HepG2 (cell line): ENCODE results near the gene ACAP2. TPM values are rescaled to one million over a fixed set of nuclear protein-coding genes. Genes with fewer than 3 reads are reported as not detected.

Source experiments
- ATF7 ChIP-seq, 2 experiments: fragments of 450-650 bp in 1 of 2; sonication (generic) in 1 of 2; formaldehyde crosslinking in 1 of 2; IDR thresholded peaks; 2 replicates each; pipeline versions ENCODE4 v1.4.0 to v1.6.1; 2016 to 2020; ENCODE audit warnings: antibody characterized with exemption in 1 of 2, mild to moderate bottlenecking in 1 of 2, missing genetic modification reagents in 1 of 2
- CENPT ChIP-seq: sonication (generic); formaldehyde crosslinking; IDR thresholded peaks from 2 replicates; pipeline ENCODE4 v1.8.0; 2022; ENCODE audit warnings: low read depth, mild to moderate bottlenecking, moderate library complexity, missing genetic modification reagents
- CHD4 ChIP-seq: fragments of 200-600 bp; sonication (generic); IDR thresholded peaks from 2 replicates; pipeline ENCODE4 v1.7.0; 2017; ENCODE audit warnings: mild to moderate bottlenecking, low read length, borderline replicate concordance
- CSRNP1 ChIP-seq: sonication (generic); formaldehyde crosslinking; IDR thresholded peaks from 2 replicates; pipeline ENCODE4 v1.8.1; 2023; ENCODE audit warnings: mild to moderate bottlenecking, missing genetic modification reagents
- FOXC1 ChIP-seq: sonication (generic); formaldehyde crosslinking; IDR thresholded peaks from 2 replicates; pipeline ENCODE4 v1.8.0; 2022; ENCODE audit warnings: mild to moderate bottlenecking, missing genetic modification reagents, borderline replicate concordance
- PBX2 ChIP-seq: IDR thresholded peaks from 2 replicates; pipeline ENCODE4 v1.6.1; 2016; ENCODE audit warnings: control low read depth
- TAF15 ChIP-seq: fragments of 200-400 bp; formaldehyde crosslinking; IDR thresholded peaks from one replicate; pipeline ENCODE4 v1.6.1; 2018; ENCODE audit warnings: mild to moderate bottlenecking, low read depth, low read length; ENCODE audit not compliant: poor library complexity, severe bottlenecking
- ZGPAT ChIP-seq: IDR thresholded peaks from 2 replicates; pipeline ENCODE4 v1.6.1; 2016; ENCODE audit warnings: mild to moderate bottlenecking
- ZNF101 ChIP-seq: sonication (generic); formaldehyde crosslinking; IDR thresholded peaks from 2 replicates; pipeline ENCODE4 v1.4.0; 2020; ENCODE audit warnings: mild to moderate bottlenecking, low read depth, missing genetic modification reagents, borderline replicate concordance
- ZNF263 ChIP-seq: sonication (generic); formaldehyde crosslinking; IDR thresholded peaks from 2 replicates; pipeline ENCODE4 v1.4.0; 2020; ENCODE audit warnings: missing genetic modification reagents
- ZNF3 ChIP-seq: IDR thresholded peaks from 2 replicates; pipeline ENCODE4 v1.7.0; 2017; ENCODE audit warnings: inconsistent platforms
- ZNF317 ChIP-seq: sonication (generic); formaldehyde crosslinking; IDR thresholded peaks from 2 replicates; pipeline ENCODE4 v1.5.0; 2020; ENCODE audit warnings: mild to moderate bottlenecking, missing genetic modification reagents
- ZNF441 ChIP-seq: sonication (generic); formaldehyde crosslinking; IDR thresholded peaks from 2 replicates; pipeline ENCODE4 v1.7.0; 2021; ENCODE audit warnings: missing genetic modification reagents, borderline replicate concordance
- ZNF550 ChIP-seq: sonication (generic); formaldehyde crosslinking; IDR thresholded peaks from 2 replicates; pipeline ENCODE4 v1.4.0; 2020; ENCODE audit warnings: mild to moderate bottlenecking, missing genetic modification reagents, borderline replicate concordance
- ZNF646 ChIP-seq: sonication (generic); formaldehyde crosslinking; IDR thresholded peaks from 2 replicates; pipeline ENCODE4 v1.9.0; 2021; ENCODE audit warnings: mild to moderate bottlenecking, missing genetic modification reagents
- ZNF792 ChIP-seq: IDR thresholded peaks from 2 replicates; pipeline ENCODE4 v1.6.1; 2016
- polyA plus RNA-seq, 8 experiments: library from polyadenylated mRNA; depleted of rRNA in 3 of 8; stranded (reverse) in 7 of 8; unstranded in 1 of 8; fragments of >200 nt; fragmentation: Illumina TruSeq in 4 of 8; extraction: Trizol in 4 of 8; gene quantifications; 2 replicates each; pipeline versions ENCODE4 v1.2.1 to v1.2.3, GENCODE V29; 2011 to 2016; ENCODE audit warnings: low read depth in 4 of 8, missing spikeins in 1 of 8, mixed read lengths in 1 of 8; ENCODE audit not compliant: insufficient read depth in 1 of 8
- total RNA-seq, 5 experiments: library from RNA; depleted of rRNA; stranded (reverse); fragments of >200 nt; fragmentation: Illumina TruSeq; extraction: Trizol; gene quantifications; 2 replicates each; pipeline ENCODE4 v1.2.3, GENCODE V29; 2016; ENCODE audit warnings: low read depth in 1 of 5
- TF ChIP-seq, protein P1 (sequence below): sonication (generic); formaldehyde crosslinking; IDR thresholded peaks from 2 replicates; pipeline ENCODE4 v1.4.0; 2020; ENCODE audit warnings: mild to moderate bottlenecking, missing genetic modification reagents

Gene ACAP2
- total and polyA plus RNA-seq, 2 of the 13 experiments (the other 11 are each of a cell fraction or from before 2014, with no cell fraction given), result 7.3 to 23.9 TPM

DNA sequence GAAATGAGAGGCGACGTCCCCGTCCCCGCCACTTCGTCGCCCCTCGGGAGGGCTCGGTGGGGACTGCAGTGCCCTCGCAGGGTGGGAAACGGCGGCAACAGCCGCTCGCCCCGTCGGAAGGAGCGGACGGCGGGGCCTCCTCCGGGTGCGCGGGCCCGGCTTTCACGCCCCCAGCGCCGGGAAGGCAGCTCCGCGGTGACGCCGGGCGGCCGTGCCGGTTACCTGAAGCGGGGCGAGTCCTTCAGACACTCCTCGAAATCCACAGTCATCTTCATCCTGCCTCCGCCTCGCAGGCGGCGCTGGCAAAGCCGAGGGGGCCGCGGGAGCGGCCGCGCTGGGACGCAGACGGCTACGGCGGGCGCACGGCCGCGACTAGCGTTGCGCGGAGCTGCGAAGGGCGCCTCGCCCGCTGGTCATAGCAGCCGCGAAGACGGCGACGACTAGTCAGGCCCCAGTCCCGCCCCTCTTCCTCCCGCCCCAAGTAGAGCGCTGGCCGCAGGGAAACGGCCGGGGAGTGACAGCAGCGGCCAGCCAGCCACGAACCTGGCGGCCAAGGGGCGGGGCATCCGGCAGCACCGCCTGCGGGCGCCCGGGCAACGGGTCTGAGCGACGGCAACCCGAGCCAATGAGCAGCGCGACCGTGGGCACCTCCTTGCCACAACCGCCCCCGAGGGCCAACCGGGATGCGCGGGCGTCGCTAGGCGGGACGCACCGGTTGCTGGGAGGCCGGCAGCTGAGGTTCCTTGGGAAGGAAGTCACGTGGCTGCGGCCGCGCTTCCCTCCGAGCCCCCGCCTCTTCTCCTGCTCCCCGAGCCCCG lies at the start of gene ACAP2 (continued):
- no peak for TF ChIP-seq CHD4
- no peak for TF ChIP-seq ZNF441
- no peak for TF ChIP-seq ZNF317 (CRISPR knock-in tag)
- no peak for TF ChIP-seq CSRNP1 (CRISPR knock-in tag)
- peak; percentile 87; the same call in 1 of the 2 replicates for TF ChIP-seq FOXC1 (CRISPR knock-in tag)
- TF ChIP-seq ZNF101 (CRISPR knock-in tag), result no peak
- TF ChIP-seq ZNF792 (CRISPR knock-in tag), result no peak; the same call in 1 of the 2 replicates
- TF ChIP-seq ZGPAT (CRISPR knock-in tag), result peak; percentile 68
- TF ChIP-seq CENPT (CRISPR knock-in tag), result peak; percentile 90
- TF ChIP-seq ZNF550 (CRISPR knock-in tag), result peak; percentile 81; the same call in 1 of the 2 replicates
- no peak for TF ChIP-seq ZNF646
- no peak for TF ChIP-seq ATF7 (IDR thresholded peaks at IDR 0.05)
- no peak for TF ChIP-seq ATF7 (CRISPR knock-in tag; IDR thresholded peaks at IDR 0.05)
- no peak for TF ChIP-seq TAF15
- 0 out of 2 replicates have a peak, but pooled peaks have one; percentile 13 for TF ChIP-seq ZNF263 (CRISPR knock-in tag)
- TF ChIP-seq PBX2 (CRISPR knock-in tag), result peak; percentile 97
- TF ChIP-seq, protein P1, sequence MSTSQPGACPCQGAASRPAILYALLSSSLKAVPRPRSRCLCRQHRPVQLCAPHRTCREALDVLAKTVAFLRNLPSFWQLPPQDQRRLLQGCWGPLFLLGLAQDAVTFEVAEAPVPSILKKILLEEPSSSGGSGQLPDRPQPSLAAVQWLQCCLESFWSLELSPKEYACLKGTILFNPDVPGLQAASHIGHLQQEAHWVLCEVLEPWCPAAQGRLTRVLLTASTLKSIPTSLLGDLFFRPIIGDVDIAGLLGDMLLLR (CRISPR knock-in tag), result no peak
- no peak for TF ChIP-seq ZNF3 (CRISPR knock-in tag)
